GM12864 (cell line): ENCODE measurements around the gene RGS1.

Source experiments
- DNase-seq: peaks from one replicate; pipeline ENCODE4 v3.0.0-alpha.2; 2011; ENCODE audit warnings: low read depth
- H3K4me3 ChIP-seq: 2 replicates; pipeline ENCODE4 v1.5.1; 2011; ENCODE audit warnings: mild to moderate bottlenecking, low read depth, low read length, control low read depth
- CTCF ChIP-seq: IDR thresholded peaks from 2 replicates; pipeline ENCODE4 v1.5.1; 2011; ENCODE audit warnings: low read depth, mild to moderate bottlenecking, moderate library complexity, low read length, control low read depth, inconsistent platforms; ENCODE audit errors: missing control alignments

The RGS1 gene

GRCh38 chr1:192603218-192603787 is 27.7 kb downstream of the RGS1 start:
- TF ChIP-seq CTCF: no peak
- no peak for DNase-seq
- H3K4me3 ChIP-seq: no peak overlapping the region

- no peak overlapping the region for H3K4me3 ChIP-seq
- no peak for TF ChIP-seq CTCF
- DNase-seq: no peak
Observed at GRCh38 chr1:192604979-192605620, 29.5 kb downstream of the RGS1 start.

GRCh38 chr1:192608671-192609070 is 33.1 kb downstream of the RGS1 start:
- no peak for TF ChIP-seq CTCF
- DNase-seq: no peak
- H3K4me3 ChIP-seq: no peak overlapping the region

GRCh38 chr1:192609110-192610079 is 33.8 kb downstream of the RGS1 start:
- no peak overlapping the region; the same call in 1 of the 2 replicates for H3K4me3 ChIP-seq
- DNase-seq: peak; percentile 90
- TF ChIP-seq CTCF: no peak

- no peak for DNase-seq
- peak; percentile 25 for TF ChIP-seq CTCF
- no peak overlapping the region for H3K4me3 ChIP-seq
Observed at GRCh38 chr1:192610112-192610889, 34.7 kb downstream of the RGS1 start.

GRCh38 chr1:192615055-192615454 is 39.5 kb downstream of the RGS1 start:
- no peak for DNase-seq
- no peak overlapping the region for H3K4me3 ChIP-seq
- no peak for TF ChIP-seq CTCF
